ENCODE results near the gene KCNC4. TPM values are rescaled to one million over a fixed set of nuclear protein-coding genes. Genes with fewer than 3 reads are reported as not detected.
A peak's percentile ranks its signal among the peaks of the same experiment; 100 is the strongest.

The KCNC4 gene
- total RNA-seq, 1 donor from 2014 or later = 3.1 TPM

- DNase-seq (ENCODE audit: low spot score) = no peak
These were observed 1.5 kb downstream of the KCNC4 start for GRCh38 chr1:110211496-110212168.

GRCh38 chr1:110212169-110213142 is 2.3 kb downstream of the KCNC4 start:
- DNase-seq (ENCODE audit: low spot score) = no peak

GRCh38 chr1:110213143-110213540 is 3.0 kb downstream of the KCNC4 start:
- no peak for DNase-seq (ENCODE audit: low spot score)

GRCh38 chr1:110214454-110215404 is 4.6 kb downstream of the KCNC4 start:
- DNase-seq (ENCODE audit: low spot score) = no peak

GRCh38 chr1:110215621-110216515 is 5.8 kb downstream of the KCNC4 start:
- peak; percentile 52 for DNase-seq (ENCODE audit: low spot score)

GRCh38 chr1:110216844-110217444 is 6.8 kb downstream of the KCNC4 start:
- no peak for DNase-seq (ENCODE audit: low spot score)

GRCh38 chr1:110218137-110218536 is 8.0 kb downstream of the KCNC4 start:
- no peak for DNase-seq (ENCODE audit: low spot score)

- DNase-seq (ENCODE audit: low spot score) = no peak
These were observed 8.6 kb downstream of the KCNC4 start for GRCh38 chr1:110218739-110219138.

- no peak for DNase-seq (ENCODE audit: low spot score)
These were observed 10.2 kb downstream of the KCNC4 start for GRCh38 chr1:110220324-110220723.

- DNase-seq (ENCODE audit: low spot score) = no peak
These were observed 11.0 kb downstream of the KCNC4 start for GRCh38 chr1:110221119-110221518.

- DNase-seq (ENCODE audit: low spot score) = no peak
These were observed 13.0 kb downstream of the KCNC4 start for GRCh38 chr1:110223127-110223526.

- no peak for DNase-seq (ENCODE audit: low spot score)
These were observed 13.5 kb downstream of the KCNC4 start for GRCh38 chr1:110223581-110223980.

- no peak for DNase-seq (ENCODE audit: low spot score)
These were observed 14.3 kb downstream of the KCNC4 start for GRCh38 chr1:110224240-110224995.

GRCh38 chr1:110225212-110225611 is 15.1 kb downstream of the KCNC4 start:
- no peak for DNase-seq (ENCODE audit: low spot score)

GRCh38 chr1:110225756-110226404 is 15.8 kb downstream of the KCNC4 start:
- DNase-seq (ENCODE audit: low spot score) = no peak

- DNase-seq (ENCODE audit: low spot score) = no peak
These were observed 17.7 kb downstream of the KCNC4 start for GRCh38 chr1:110227774-110228173.

- DNase-seq (ENCODE audit: low spot score) = no peak
These were observed 18.3 kb downstream of the KCNC4 start for GRCh38 chr1:110228381-110228780.

- DNase-seq (ENCODE audit: low spot score) = no peak
These were observed 18.8 kb downstream of the KCNC4 start for GRCh38 chr1:110228869-110229268.

Measured in umbilical cord (tissue), 2 donors.